HL-60/S4 (cell line): ENCODE measurements around the gene GHITM.
"Not testable (repeated sequence)": the region's sequence is repeated elsewhere in the genome, so short reads cannot be mapped to it uniquely, and the experiment has no call there.

Experiments
- in situ Hi-C: fragments of 300-500 bp; cut with MboI; formaldehyde crosslinking; loops from 2 replicates; pipeline ENCODE4 v1.14.3; 2022; ENCODE audit warnings: low sequenced_read_pairs

GHITM gene, protein sequence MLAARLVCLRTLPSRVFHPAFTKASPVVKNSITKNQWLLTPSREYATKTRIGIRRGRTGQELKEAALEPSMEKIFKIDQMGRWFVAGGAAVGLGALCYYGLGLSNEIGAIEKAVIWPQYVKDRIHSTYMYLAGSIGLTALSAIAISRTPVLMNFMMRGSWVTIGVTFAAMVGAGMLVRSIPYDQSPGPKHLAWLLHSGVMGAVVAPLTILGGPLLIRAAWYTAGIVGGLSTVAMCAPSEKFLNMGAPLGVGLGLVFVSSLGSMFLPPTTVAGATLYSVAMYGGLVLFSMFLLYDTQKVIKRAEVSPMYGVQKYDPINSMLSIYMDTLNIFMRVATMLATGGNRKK

DNA sequence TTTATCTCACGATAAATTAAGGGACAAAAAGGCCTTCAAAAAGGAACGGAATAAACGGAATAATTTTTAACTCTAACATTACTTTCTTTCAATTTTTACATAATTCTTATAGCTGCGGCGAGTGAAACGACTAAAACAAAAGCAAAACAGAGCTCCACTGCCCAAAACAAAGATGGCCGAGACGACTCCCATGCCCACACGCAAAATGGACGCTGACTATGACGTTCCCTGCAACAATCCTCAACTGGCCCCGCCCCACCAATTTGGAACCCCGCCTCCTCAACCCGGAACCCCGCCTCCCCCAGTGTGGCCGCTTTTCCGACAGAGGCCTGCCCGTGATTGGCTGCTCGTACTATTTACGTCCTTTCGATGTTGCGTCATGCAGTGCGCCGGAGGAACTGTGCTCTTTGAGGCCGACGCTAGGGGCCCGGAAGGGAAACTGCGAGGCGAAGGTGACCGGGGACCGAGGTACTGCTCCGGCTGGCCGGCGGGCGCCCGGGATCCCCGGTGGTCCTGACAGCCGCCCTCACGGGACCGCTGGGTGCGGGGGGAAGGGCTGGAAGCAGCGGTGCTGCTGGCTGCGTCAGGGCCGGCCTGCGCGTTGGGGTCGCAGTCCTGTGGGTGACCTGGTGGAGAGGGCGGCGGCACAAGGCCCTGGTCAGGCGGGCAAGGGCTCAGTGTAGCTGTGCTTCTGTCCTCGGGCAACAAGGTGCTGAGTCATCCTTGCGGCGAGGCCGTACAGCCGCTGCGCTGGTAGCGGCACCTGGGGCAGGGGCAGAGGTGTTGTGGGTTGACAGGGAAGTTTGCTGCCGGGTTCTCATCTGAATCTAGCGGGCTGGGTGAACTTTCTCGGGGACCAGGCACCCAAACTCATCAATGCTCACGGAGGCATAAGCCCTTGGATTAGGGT lies at the start of gene GHITM:
Gene GHITM, plus strand, starts transcription at position 384 of the 910 bp plus-strand sequence. CDS start 1,992 bp downstream, outside the sequence.
- in situ Hi-C loops, result loop anchor here (10.0 kb wide), 1 partner anchor 65 kb away; no protein-coding TSS in a partner anchor

DNA sequence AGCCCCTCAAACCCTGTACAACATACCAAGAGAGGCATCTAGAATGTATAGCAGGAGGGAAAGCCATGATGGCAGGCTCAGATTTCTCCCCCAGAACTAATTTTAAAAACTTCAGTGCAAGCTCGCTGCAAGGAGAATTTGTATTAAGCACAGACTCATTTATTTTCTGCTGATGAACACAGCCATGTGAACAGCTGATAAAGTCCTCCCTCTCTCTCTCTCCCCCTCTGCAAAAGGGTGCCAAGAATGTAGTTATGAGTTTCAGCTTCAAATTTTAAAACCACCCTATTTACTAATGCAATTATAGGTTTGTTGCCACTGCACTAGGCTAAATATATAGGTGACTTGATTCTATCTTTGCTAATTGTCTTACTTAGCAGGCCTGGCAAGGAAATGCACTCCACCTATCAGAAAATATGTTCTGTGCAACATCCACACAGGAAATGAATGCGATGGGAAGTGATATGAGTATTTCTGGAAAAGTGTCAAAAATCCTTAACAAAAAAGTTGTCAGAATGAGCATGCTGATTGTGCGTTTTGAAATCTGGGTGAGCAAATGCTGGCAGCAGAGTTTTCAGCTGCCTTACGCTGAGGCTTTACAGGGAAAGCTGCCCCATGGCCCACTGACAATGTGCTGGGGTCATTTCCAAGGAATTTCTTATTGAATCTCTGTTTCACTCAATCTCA lies 43.4 kb upstream of the GHITM start:
- in situ Hi-C loops, result no loop called here

DNA sequence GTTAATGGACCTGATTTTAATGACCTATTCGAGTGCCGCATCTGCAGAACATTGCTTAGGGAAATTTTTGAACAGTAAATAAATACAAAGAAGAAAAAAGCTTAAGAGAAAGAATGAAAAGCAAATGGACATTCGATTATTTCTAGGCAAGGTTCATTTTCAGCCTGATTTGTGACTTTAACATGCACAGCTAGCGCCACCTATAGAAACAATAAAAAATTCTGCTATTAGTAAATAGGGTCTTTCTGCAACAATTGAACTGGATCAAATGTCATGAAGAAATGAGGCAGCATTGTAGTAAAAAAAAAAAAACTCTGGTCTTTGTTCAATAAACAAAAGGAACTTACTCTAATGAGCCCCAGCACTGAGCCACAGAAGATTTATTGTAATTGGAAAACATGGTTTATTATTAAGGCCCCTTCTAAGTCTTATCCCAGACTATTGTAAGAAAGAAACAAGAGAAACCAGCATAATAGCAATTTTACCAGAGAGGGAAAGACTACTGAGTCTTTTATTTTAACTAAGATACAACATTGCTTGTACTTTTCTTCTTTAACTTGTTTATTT lies 41.4 kb upstream of the GHITM start:
- in situ Hi-C loops, result no loop called here

DNA sequence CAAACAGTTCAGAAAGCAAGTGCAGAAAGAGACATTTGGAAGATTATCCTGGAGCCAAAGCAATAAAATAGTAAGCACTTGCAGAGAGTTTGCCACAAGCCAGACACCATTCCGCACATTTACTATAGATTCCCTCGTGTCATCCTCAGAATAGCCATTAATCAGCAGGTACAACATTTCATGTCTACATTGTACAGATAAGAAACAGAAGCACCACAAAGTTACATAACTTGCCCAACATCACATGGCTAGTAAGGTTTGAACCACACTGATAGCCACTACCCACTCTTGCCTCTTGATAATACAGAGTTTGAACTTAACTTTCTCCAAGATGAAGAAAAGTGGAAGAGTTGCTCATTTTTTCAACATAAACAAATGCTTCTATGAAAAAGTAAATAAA lies 40.6 kb upstream of the GHITM start:
- in situ Hi-C loops, result no loop called here

DNA sequence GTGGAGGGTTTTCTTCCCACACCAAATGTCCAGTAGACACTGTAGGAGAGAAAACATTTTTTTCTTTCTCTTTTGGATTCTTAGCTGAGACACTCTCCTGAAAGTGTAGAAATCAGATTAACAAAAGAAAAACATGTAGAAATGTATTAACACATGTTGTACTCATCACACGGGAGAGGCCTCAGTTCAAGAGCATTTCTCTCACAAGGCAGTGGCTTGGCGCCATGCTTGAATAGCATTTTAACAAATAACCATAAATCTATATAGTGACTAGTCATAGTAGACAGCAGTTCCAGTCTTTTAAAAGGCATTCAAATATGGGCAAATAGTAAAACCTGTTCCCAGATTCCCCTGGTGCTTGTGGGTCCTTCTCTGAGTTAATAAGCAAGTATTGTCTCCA lies 38.3 kb upstream of the GHITM start:
- in situ Hi-C loops, result no loop called here

DNA sequence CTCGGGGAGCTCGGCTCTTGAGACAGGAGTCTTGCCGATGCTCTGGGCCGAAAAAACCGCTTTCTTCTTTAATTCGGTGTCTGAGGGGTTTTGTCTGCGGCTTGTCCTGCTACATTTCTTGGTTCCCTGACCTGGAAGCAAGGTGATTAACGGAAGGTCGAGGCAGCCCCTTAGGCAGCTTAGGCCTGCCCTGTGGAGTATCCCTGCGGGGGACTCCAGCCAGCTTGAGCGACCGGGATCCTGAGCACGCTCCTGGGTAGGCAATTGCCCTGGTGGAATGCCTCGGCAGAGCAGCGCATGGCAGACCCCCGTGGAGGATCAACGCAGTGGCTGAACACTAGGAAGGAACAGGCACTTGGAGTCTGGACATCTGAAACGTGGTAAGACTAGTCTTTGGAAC lies 30.5 kb upstream of the GHITM start:
- in situ Hi-C loops, result no loop called here

DNA sequence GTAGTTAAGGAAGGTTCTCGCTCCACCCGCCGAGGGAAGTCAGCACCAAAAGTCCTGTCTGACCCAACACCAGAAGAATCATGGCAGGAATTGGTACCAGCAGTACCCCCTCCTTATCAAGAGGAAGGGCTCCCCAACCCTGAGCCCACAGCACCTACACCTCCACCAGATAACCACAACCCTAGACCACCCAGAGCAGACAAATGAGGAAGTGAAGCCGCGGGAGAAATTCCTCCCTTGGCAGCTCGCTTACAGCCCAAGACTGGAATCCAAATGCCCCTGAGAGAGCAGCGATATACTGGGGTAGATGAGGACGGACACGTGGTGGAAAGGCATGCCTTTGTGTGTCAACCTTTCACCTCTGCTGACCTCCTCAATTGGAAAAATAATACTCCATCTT lies 29.5 kb upstream of the GHITM start:
- in situ Hi-C loops, result not testable (repeated sequence)

DNA sequence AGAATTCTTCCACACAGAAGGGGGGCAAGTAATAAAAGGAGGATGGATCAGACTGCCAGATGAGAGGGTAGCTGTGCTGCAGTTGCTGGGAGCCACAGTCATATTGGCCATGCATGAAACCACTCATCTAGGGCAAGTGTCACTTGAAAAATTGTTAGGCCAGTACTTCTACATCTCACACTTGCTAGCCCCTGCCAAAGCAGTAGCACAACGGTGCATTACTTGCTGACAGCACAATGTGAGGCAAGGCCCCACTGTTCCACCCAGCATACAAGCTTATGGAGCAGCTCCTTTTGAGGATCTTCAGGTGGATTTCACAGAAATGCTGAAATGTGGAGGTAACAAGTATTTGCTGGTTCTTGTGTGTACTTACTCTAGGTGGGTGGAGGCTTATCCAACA lies 25.8 kb upstream of the GHITM start:
- in situ Hi-C loops, result not testable (repeated sequence)

DNA sequence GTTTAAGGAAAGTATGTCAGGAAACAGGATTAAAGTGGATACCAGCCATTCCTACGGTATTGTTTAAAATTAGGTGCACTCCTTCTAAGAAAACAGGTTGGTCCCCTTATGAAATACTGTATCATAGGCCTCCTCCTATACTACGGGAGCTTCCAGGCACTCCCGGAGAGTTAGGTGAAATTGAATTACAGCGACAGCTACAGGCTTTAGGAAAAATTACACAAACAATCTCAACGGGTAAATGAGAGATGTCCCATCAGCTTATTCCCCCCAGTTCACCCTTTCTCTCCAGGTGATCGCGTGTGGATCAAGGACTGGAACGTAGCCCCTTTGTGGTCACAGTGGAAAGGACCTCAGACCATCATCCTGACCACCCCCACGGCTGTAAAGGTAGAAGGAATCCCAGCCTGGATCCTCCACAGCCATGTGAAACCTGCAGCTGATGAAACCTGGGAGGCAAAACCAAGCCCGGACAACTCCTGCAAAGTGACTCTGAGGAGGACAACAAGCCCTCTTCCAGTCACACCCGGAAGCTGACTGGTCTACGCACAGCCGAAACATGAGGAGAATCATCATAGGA lies 25.1 kb upstream of the GHITM start:
- in situ Hi-C loops, result no loop called here

DNA sequence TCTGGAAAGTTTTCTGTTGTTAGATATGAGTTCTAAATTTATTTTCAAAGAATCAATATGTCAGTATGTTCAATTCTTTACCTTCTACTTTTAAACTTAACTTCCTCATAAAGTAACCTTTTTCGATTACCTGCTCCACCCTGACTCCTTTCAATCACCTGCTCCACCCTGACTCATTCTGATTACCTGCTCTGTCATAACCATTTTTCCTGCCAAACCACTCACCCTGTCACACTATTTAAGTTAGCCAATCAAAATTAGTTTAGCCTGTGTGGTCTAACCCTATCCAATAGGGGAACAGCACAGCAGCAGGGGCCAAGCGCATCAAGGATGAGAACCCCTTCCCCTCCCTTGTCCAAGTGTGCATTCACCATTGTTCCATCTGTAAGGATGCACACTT lies 22.1 kb upstream of the GHITM start:
- in situ Hi-C loops, result not testable (repeated sequence)

DNA sequence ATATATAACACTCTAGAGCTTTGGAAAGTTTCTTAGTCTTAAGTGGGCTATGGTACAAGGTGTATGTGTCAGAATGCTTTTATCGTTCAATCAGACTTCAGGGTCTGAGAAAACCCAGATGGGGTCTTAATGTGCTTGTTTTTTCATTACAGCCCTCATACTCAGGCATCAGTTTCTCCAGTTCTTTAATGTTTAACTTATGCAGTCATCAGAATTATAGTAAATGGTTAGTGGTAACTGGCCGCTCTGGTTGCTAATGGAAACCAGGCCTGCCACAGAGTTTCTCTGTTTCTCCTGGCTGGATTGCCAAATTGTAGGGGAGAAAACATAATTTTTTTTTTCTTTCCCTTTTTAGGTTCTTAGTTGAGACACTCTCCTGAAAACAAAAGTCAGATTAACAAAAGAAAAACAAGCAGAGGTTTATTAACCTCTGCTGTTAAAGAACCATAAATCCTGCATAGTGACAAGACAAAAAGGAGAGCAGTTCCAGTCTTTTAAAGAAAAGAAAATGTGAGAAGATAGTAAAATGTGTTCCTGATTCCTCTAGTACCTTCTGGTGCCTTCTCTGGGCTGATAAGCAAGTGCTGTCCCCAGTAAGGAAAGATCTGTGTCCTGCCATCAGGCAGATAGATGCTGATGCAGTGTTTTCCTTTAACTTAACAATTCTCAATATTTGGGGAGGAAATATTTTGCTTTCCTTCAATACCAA lies 21.5 kb upstream of the GHITM start:
- in situ Hi-C loops, result no loop called here

DNA sequence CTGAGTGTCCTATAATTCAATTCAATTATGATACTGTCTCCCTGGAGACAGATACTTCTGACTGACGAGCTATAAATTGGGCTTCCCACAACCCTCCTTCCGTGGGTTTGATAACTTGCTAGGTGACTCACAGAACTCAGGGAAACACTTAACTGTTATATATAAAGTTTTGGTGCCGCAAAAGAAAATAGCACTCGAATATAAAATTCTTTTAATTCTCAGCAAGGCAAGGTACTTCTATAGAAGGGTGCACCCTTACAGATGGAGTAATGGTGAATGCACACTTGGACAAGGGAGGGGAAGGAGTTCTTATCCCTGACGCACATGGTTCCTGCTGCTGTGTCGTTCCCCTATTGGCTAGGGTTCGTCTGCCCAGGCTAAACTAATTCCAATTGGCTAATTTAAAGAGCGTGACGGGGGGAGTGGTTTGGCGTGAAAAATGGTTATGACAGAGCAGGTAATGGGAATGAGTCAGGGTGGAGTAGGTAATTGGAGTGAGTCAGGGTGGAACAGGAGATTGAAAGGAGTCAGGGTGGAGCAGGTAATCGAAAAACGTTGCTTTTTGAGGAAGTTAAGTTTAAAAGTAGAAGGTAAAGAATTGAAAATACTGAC lies 20.8 kb upstream of the GHITM start:
- in situ Hi-C loops, result no loop called here

DNA sequence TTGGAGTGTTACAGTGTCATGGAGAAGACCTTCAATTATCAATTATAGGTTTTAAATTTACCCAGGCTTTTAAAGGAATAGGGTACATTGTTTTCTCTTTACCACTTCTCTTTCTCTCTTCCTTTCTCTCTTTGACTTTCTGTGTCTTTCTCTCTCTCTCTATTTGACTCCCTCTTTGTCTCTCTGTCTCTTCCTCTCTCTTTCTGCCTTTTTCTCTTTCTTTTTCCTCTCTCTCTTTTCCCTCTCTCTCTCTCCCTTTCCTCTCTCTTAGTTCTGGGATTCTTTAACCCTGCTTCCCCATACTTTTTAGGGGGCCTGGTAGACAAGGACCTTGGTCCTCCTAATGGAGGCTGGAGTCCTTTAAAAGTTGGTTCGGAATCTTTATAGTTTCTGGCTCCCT lies 15.9 kb upstream of the GHITM start:
- in situ Hi-C loops, result no loop called here

DNA sequence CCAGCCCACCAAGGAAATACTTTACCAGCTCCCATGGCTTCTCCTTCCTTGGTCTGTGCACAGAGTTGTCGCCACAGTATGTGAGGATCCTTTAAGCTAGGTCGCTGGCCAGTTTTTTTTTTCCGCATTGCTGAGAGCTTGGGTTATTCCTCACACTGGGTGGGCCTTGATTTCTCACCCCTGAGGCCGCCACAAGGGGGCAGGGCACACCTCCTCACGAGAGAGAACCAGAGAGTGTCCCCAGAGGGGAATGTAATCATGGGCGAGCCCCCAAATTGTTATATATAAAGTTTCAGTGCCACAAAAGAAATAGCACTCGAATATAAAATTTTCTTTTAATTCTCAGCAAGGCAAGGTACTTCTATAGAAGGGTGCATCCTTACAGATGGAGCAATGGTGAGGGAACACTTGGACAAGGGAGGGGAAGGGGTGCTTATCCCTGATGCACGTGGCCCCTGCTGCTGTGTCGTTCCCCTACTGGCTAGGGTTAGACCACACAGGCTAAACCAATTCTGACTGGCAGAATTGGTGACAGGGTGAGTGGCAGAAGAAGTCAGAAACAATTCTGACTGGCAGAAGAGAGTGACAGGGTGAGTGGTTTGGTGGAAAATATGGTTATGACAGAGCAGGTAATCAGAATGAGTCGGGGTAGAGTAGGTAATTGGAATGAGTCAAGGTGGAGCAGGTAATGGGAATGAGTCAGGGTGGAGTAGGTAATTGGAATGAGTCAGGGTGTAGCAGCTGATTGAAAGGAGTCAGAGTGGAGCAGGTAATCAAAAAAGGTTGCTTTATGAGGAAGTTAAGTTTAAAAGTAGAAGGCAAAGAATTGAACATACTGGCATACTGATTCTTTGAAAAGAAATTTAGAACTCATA lies 13.2 kb upstream of the GHITM start:
- in situ Hi-C loops, result not testable (repeated sequence)

DNA sequence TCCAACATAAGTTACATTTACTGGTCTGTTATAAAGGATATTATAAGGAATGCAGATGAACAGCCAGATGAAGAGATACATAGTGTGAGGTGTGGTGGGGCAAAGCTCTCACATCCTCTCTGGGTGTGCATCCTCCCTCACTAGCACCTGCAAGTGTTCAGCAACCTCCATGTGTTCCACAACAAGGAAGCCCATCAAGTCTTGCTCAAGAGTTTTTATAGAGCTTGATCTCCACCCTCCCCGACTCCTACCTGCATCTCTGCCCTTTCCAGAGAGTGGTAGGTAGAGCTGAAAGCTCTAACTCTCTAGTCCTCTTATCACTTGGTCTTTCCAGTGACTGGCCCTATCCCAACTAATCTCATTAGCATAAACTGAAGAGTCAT lies 12.5 kb upstream of the GHITM start:
- in situ Hi-C loops, result no loop called here

DNA sequence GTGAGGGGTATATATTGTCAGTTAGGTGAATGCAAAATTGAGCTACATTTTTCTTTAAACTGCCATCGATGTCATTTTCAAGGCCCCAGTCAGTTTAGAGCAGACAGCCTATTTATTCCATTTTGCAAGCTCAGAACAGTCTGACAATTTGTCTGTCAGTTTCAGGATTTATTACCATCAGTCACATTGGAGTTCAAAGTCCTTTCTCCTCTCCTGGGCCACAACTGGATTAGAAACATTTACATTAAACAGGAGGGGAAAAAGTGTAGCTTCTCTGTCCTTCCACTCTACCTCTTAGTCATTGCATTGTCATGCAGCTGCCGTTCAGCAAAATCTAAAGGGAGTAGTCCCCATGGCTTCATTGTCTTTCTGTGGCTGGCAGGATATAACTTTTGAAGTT lies 3.5 kb upstream of the GHITM start:
- in situ Hi-C loops, result no loop called here

DNA sequence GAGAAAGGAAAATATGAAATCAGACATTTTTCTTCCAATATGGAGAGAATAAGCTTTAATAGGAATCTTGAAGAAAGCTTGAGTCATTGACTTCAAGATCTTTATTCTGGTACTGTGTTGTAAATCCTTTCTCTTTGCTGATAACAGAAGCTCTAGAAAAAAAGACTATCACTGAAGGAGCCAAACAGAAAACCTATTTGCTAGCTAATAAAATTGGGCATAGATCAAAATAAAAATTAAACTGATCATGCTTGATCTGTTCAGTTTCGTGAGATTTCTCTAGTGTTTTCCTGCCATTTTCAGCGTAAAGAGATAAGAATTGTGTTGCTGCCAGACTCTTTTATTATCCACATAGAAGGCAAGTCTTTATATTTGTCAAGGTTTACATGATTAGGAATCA lies 1.5 kb upstream of the GHITM start:
- in situ Hi-C loops, result no loop called here

DNA sequence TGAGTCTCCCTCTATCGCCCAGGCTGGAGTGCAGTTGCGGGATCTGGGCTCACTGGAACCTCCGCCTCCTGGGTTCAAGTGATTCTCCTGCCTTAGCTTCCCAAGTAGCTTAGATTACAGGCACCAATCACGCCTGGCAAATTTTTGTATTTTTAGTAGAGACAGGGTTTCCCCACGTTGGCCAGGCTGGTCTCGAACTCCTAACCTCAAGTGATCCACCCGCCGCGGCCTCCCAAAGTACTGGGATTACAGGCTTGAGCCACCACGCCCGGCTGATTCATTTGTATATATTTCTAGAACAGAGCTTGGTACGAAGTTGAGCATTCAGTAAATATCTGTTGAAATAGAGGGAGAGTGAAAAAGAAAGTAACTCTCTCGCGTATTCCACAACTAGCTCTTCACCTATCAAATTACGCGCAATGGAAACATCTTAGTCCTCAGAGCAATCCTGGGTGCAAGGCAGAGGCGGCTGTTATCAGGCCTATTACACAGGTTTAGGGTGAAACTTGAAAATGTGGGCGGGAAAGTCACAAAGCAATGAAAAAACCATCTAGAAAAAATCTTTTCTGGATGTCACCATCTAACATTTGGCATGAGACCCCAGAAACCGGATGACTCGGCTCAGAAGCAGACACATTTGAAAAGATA lies 707 bp upstream of the GHITM start:
- in situ Hi-C loops, result no loop called here
